HG03469 (cell line): Measurements from ENCODE around the gene ZBED1.
"Not testable (repeated sequence)": the region's sequence is repeated elsewhere in the genome, so short reads cannot be mapped to it uniquely, and the experiment has no call there.

Experiments
- ATAC-seq: cut with Tn5 transposase; IDR thresholded peaks from one replicate; pipeline ENCODE4 v1.9.1; 2021; ENCODE audit warnings: mild to moderate bottlenecking, moderate library complexity, moderate number of reproducible peaks; ENCODE audit not compliant: unreplicated experiment

The ZBED1 gene

DNA sequence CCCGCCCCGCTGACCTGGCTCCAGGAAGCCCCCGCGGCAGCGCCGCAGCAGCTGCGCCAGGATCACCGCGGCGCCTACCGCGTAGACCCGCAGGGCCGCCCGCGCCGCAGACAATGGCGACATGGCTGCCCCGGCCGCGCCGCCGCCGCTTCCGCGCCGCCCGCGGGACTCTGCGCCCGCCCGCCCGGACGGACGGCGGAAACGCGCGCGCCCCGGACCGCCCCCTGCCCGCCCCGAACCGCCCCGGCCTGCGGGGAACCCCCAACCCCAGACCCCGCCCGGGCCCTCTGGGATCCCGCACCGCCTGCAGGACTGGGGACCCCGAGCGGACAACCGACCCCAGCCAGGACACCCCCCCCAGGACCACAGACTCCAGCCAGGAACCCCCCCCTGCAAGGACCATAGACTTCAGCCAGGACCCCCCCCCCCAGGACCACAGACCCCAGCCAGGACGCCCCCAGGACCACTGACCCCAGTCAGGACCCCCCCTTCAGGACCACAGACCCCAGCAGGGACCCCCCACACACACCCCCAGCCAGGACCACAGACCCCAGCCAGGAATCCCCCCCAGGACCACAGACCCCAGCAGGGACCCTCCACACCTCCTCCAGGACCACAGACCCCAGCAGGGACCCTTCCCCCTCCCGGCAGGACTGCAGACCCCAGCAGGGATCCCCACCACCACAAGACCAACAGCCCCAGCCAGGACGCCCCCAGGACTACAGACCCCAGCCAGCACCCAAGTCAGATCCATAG, at the start of gene ZBED1, which contains the start of gene DHRSX:
Gene ZBED1 (minus strand): TSS at position 174 of the 756 bp plus-strand sequence. CDS start 10,257 bp downstream, outside the sequence.
Gene DHRSX (minus strand): TSS at position 174 of the 756 bp plus-strand sequence. CDS start 51 bp downstream, at position 123.
- no peak for ATAC-seq

GRCh38 chrX:2549876-2550275, 49.1 kb upstream of the ZBED1 start:
- no peak for ATAC-seq

DNA sequence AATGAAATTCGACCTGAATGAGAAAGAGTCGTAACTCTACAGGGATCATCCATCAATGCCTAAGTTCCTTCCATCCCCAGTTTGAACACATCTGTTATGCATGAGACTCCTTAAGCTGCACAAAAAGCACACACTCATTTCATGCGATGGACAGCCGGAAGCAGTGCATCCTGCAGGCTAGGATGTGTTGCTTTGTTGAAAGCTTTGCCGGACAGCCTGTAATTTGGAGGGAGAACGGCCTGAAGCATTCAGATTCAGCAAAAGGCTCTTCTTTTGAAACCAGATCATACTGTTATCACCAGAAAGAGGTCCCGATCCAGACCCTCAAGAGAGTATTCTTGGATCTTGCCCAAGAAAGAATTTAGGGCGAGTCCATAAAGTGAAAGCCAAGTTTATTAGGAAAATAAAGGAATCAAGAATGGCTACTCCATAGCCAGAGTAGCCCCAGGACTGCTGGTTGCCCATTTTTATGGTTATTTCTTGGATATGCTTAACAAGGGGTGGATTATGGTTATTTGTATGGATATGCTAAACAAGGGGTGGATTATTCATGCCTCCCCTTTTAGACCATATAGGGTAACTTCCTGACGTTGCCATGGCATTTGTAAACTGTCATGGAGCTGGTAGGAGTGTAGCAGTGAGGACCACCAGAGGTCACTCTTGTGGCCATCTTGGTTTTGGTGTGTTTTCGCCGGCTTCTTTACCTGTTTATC, 48.1 kb upstream of the ZBED1 start:
- ATAC-seq = no peak

- no peak for ATAC-seq
Measured at GRCh38 chrX:2547736-2548135, 47.0 kb upstream of the ZBED1 start.

DNA sequence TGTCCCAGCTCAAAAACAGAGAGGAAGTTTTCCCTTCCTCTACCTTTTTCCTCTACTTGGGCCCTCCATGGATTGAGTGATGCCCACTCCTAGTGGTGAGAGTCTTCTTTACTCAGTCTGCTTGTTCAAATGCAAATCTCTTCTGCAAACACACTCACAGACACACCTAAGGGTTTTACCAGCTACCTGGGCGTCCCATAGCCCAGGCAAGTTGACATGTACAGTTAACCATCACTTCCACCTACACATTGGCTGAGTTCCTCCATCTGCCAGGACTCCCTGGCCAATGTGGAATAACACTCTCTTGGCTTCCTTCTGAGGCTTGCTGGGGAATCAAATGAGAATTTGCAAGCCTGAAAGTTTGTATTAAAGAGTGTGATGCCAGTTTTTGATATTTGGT, 45.7 kb upstream of the ZBED1 start:
- no peak for ATAC-seq

GRCh38 chrX:2545144-2545543, 44.4 kb upstream of the ZBED1 start:
- no peak for ATAC-seq

GRCh38 chrX:2542826-2543521, 42.2 kb upstream of the ZBED1 start:
- ATAC-seq = no peak

DNA sequence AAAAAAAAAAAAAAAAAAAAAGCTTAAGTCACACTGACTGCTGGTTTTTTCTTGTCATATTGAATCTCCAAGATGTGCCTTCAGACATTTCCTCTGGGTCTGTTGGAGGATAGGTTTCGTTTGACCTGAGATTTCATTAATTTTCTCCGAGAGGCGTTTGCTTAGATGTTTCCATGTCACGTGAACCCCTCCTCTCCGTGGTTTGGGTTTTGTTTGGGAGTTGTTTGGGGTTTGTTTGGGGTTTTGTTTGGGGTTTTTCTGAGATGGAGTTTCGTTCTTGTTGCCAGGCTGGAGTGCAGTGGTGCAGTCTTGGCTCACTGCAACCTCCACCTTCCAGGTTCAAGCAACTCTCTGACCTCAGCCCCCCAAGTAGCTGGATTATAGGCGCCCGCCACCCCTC, 40.8 kb upstream of the ZBED1 start:
- ATAC-seq = no peak

DNA sequence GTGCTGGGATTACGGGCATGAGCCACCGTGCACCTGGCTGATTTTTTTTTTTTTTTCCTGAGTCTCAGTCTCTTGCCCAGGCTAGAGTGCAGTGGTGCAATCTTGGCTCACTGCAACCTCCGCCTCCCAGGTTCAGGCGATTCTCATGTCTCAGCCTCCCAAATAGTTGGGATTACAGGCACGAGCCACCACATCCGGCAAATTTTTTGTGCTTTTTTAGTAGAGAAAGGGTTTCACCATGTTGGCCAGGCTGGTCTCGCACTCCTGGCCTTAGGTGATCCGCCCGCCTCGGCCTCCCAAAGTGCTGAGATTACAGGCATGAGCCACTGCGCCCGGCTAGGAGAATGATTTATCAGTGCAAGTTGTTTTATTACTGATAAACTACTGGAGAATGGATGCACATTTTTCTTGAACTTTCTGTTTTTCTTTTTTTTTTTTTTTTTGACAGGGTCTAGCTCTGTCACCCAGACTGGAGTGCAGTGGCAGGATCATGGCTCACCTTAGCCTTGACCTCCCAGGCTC, 39.7 kb upstream of the ZBED1 start:
- ATAC-seq = no peak

GRCh38 chrX:2539586-2539985, 38.8 kb upstream of the ZBED1 start:
- ATAC-seq = no peak

GRCh38 chrX:2538031-2538757, 37.4 kb upstream of the ZBED1 start:
- no peak for ATAC-seq

DNA sequence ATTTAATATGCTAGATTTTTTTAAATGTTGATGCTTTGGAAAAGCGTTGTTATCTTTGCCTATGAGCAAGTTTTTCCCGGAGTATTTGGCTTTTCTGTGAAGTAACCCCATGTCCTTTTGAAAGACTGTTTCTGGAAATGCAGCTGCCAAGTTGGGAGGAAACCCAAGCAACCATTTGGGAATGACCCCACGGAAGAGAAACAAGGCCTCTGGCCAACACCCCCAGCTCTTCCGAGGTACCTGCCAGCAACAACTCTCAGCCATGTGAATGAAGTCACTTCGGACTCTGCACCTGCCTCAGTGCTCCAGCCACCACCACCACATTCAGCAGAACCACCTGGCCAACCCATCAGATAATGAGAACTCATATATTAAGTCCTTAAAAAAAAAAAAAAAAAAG, 36.2 kb upstream of the ZBED1 start:
- ATAC-seq = no peak

GRCh38 chrX:2536141-2536540, 35.4 kb upstream of the ZBED1 start:
- ATAC-seq = no peak

GRCh38 chrX:2534261-2535021, 33.7 kb upstream of the ZBED1 start:
- not testable (repeated sequence) for ATAC-seq

- no peak for ATAC-seq
Measured at GRCh38 chrX:2533424-2533823, 32.6 kb upstream of the ZBED1 start.

GRCh38 chrX:2526390-2526789, 25.6 kb upstream of the ZBED1 start:
- no peak for ATAC-seq

DNA sequence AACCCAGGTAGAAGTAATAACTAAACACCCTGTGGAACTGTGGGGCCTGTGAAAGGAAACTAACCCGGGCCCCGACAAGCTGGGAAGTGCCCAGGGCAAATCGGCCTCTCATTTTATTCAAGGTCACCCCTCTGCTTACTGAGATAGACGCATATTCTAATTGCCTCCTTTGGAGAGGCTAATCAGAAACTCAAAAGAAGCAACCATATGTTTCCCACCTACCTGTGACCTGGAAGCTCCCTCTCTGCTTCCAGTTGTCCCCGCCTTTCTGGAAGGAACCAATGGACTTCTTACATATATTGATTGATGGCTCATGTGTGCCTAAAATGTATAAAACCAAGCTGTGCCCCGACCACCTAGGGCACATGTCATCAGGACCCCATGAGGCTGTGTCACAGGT, 23.1 kb upstream of the ZBED1 start:
- no peak for ATAC-seq

DNA sequence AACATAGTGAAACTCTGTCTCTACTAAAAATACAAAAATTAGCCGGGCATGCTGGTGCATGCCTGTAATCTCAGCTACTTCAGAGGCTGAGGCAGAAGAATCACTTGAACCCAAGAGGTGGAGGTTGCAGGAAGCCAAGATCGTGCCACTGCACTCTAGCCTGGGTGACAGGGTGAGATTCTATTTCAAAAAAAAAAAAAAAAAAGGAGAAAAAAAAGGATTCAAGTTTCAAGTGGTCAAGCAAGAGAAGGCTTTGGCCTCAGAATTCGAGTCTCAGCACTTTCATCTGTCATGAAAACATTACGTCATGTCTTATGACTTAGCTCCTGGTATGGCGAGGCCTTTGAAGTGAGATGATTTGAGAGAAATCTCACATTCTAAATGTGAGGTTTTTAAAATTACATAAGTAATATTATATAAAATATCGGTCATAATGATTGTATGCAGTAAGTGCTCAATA, 21.2 kb upstream of the ZBED1 start:
- ATAC-seq = no peak

DNA sequence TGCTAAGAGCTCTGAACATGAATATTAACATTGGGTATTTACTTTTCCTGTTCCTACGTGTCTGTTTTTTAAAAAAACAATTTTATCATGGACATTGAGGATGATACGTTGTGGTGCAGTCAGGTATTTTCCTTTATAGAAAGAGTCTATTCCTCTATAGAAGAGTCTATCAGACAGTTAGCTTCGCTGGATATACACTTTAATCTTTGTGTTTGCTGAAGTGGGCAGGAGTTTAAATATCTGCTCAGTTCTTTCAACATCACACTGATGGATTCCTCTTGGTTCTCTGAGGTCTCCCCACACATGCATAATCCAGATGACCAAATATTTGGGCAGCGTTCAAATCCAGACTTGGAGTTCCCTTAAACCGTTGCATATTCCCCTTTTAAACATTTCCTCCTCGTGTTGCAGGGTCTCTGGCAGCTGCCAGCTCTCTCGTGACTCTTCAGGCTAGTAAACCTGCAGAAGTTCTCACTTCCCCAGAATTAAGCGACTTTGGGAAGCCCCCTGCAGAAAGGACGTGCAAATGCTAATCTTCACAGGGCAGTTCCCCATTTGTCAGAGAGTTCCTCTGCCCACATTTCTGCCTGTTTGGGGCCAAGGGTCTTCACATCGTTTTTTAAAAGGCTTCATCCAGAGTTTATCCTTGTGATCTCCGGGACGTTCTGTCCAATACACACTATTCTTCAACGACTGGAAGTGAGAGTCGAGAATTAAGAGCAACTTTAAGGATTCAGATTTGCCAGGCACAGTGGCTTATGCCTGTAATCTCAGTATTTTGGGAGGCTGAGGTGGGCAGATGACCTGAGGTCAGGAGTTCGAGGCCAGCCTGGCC, 20.5 kb upstream of the ZBED1 start:
- peak; percentile 71 for ATAC-seq
